ENCODE results near the gene ETV6. TPM values are rescaled to one million over a fixed set of nuclear protein-coding genes. Genes with fewer than 3 reads are reported as not detected.

Gene ETV6
- total RNA-seq, 2 experiments from 2014 or later: 17.1 to 19.3 TPM

DNA sequence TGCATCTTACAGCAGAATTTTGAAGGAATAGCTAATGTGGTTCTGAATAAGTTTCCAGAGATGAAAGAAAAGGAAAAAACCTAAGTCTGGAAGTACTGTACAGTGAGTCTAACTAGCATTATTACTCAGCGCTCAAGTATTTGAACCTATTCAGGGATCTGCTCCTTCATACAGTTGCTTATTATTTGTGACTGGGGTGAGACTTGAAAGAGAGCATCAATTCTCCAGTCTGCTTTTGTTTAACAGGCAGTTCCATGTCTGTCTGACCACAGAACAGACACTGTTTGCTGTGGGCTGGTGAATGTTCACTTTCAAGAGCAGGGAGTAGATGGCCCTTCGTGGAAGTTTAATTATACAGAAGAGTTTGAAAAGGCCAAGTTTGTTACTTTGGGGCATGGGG lies 9.3 kb downstream of the ETV6 start:
- no peaks in the 10 kb centered on the region for H4K20me1 ChIP-seq (ENCODE audit: insufficient read depth, low read length)
- H3K4me1 ChIP-seq (ENCODE audit: insufficient read depth, low read length, poor library complexity, severe bottlenecking): peaks cover 34% of the 10 kb centered on the region
- no peaks in the 10 kb centered on the region for H3K9me3 ChIP-seq (ENCODE audit: low read length)
- BruUV-seq (replicated peaks): no TSS peak
- ChIA-PET CTCF (ENCODE audit: unreplicated experiment) (no interaction called here), POLR2A (no interaction called here)
- H2AFZ ChIP-seq (ENCODE audit: low read length): no peak overlapping the region
- DNase-seq (ENCODE audit: low spot score): no peak
- TF ChIP-seq, protein P1, sequence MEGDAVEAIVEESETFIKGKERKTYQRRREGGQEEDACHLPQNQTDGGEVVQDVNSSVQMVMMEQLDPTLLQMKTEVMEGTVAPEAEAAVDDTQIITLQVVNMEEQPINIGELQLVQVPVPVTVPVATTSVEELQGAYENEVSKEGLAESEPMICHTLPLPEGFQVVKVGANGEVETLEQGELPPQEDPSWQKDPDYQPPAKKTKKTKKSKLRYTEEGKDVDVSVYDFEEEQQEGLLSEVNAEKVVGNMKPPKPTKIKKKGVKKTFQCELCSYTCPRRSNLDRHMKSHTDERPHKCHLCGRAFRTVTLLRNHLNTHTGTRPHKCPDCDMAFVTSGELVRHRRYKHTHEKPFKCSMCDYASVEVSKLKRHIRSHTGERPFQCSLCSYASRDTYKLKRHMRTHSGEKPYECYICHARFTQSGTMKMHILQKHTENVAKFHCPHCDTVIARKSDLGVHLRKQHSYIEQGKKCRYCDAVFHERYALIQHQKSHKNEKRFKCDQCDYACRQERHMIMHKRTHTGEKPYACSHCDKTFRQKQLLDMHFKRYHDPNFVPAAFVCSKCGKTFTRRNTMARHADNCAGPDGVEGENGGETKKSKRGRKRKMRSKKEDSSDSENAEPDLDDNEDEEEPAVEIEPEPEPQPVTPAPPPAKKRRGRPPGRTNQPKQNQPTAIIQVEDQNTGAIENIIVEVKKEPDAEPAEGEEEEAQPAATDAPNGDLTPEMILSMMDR (conservative IDR thresholded peaks at IDR 0.05; ENCODE audit: low read length): no peak
- no peak for TF ChIP-seq EZH2phosphoT487 (IDR thresholded peaks at IDR 0.05; ENCODE audit: borderline replicate concordance, low read depth, low read length)
- no peak overlapping the region for H3K4me2 ChIP-seq (ENCODE audit: low read length)
- H3K9me2 ChIP-seq (ENCODE audit: insufficient read depth, low read length): no peaks in the 10 kb centered on the region
- peaks cover 17% of the 10 kb centered on the region for H3K36me3 ChIP-seq (ENCODE audit: insufficient read depth, low read length)
- H3K27ac ChIP-seq (ENCODE audit: low read depth, low read length, poor library complexity, severe bottlenecking): no peak overlapping the region
- H3K79me2 ChIP-seq (ENCODE audit: insufficient read depth, low read depth, low read length): peaks cover 50% of the 10 kb centered on the region; the same call in 1 of the 2 replicates
- no peak overlapping the region for H3K4me3 ChIP-seq (ENCODE audit: low read depth, low read length, poor library complexity, severe bottlenecking)
- intact Hi-C loops (cut with micrococcal nuclease; ENCODE audit: unreplicated experiment): no loop called here

DNA sequence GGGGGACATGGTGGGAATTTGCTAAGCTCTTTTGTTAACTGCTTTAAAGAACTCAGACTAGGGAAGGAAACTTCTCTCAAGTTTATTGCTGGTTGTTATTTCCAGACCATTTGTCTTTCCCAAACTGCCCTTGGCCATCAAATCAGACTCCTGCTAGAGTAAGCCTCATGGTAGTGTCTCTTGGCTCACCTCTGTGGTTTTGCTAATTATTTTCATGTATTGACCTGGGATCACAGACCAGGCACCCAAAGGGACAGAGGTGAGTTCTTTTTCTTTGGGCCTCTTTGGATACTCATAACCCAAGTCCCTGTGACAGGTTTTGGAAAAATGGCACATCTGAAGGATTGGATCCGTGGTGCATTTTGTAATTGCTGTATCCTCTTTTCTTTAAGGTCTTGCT lies 11.2 kb downstream of the ETV6 start:
- Histone ChIP-seq H3K4me3 (ENCODE audit: low read depth, low read length, poor library complexity, severe bottlenecking) (no peak overlapping the region), H4K20me1 (ENCODE audit: insufficient read depth, low read length) (no peaks in the 10 kb centered on the region), H3K79me2 (ENCODE audit: insufficient read depth, low read depth, low read length) (peaks cover 32% of the 10 kb centered on the region; the same call in 1 of the 2 replicates), H3K4me1 (ENCODE audit: insufficient read depth, low read length, poor library complexity, severe bottlenecking) (peaks cover 16% of the 10 kb centered on the region), H3K4me2 (ENCODE audit: low read length) (no peak overlapping the region), H3K36me3 (ENCODE audit: insufficient read depth, low read length) (peaks cover 25% of the 10 kb centered on the region), H3K27ac (ENCODE audit: low read depth, low read length, poor library complexity, severe bottlenecking) (no peak overlapping the region), H3K9me3 (ENCODE audit: low read length) (no peaks in the 10 kb centered on the region), H3K9me2 (ENCODE audit: insufficient read depth, low read length) (no peaks in the 10 kb centered on the region), H2AFZ (ENCODE audit: low read length) (no peak overlapping the region)
- BruUV-seq (replicated peaks): no TSS peak
- POLR2A ChIA-PET: no interaction called here
- CTCF ChIA-PET (ENCODE audit: unreplicated experiment): no interaction called here
- no peak for TF ChIP-seq EZH2phosphoT487 (IDR thresholded peaks at IDR 0.05; ENCODE audit: borderline replicate concordance, low read depth, low read length)
- TF ChIP-seq, protein P1 (conservative IDR thresholded peaks at IDR 0.05; ENCODE audit: low read length): no peak
- intact Hi-C loops (cut with micrococcal nuclease; ENCODE audit: unreplicated experiment): no loop called here
- DNase-seq (ENCODE audit: low spot score): no peak

DNA sequence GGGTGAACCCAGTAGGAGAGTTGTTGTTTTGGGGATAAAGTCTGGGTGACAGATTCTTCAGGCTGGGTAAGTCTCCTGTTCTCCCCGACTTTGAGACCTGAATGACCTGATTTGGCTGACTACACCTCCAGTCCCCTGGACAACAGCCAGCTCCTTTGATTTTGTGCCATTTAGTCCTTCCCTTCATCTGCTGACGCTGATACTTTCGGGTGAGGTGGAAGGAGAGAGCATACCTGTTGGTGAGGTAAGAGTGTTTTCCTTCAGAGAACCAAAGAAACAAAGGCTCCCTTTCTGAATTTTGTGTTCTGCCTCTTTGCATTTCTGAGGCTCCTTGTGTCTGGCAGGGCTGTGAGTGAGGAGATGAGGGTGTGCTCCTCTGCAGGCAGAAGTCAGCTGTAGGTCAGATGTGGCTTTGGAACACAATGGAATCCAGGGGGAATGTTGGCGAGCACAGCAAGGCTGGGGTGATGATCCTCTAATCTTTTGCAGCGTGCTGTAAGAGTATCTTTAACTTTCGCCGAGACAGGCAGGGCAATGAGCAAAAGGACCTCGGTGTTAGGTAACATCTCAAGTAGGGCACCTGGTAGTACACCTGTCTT lies 12.1 kb downstream of the ETV6 start:
- ChIA-PET POLR2A (no interaction called here), CTCF (ENCODE audit: unreplicated experiment) (no interaction called here)
- no peak overlapping the region for H3K27ac ChIP-seq (ENCODE audit: low read depth, low read length, poor library complexity, severe bottlenecking)
- H3K36me3 ChIP-seq (ENCODE audit: insufficient read depth, low read length): peaks cover 25% of the 10 kb centered on the region
- no peaks in the 10 kb centered on the region for H3K9me3 ChIP-seq (ENCODE audit: low read length)
- no peak overlapping the region for H3K4me3 ChIP-seq (ENCODE audit: low read depth, low read length, poor library complexity, severe bottlenecking)
- no peak overlapping the region for H2AFZ ChIP-seq (ENCODE audit: low read length)
- no peak overlapping the region for H3K4me2 ChIP-seq (ENCODE audit: low read length)
- no peaks in the 10 kb centered on the region for H4K20me1 ChIP-seq (ENCODE audit: insufficient read depth, low read length)
- H3K79me2 ChIP-seq (ENCODE audit: insufficient read depth, low read depth, low read length): peaks cover 24% of the 10 kb centered on the region; the same call in 1 of the 2 replicates
- H3K4me1 ChIP-seq (ENCODE audit: insufficient read depth, low read length, poor library complexity, severe bottlenecking): peaks cover 9% of the 10 kb centered on the region
- no peaks in the 10 kb centered on the region for H3K9me2 ChIP-seq (ENCODE audit: insufficient read depth, low read length)
- TF ChIP-seq, protein P1 (conservative IDR thresholded peaks at IDR 0.05; ENCODE audit: low read length): no peak
- no peak for TF ChIP-seq EZH2phosphoT487 (IDR thresholded peaks at IDR 0.05; ENCODE audit: borderline replicate concordance, low read depth, low read length)
- no TSS peak for BruUV-seq (replicated peaks)
- DNase-seq (ENCODE audit: low spot score): no peak
- intact Hi-C loops (cut with micrococcal nuclease; ENCODE audit: unreplicated experiment): no loop called here
